ENCODE results near the gene RAB40B.

DNA sequence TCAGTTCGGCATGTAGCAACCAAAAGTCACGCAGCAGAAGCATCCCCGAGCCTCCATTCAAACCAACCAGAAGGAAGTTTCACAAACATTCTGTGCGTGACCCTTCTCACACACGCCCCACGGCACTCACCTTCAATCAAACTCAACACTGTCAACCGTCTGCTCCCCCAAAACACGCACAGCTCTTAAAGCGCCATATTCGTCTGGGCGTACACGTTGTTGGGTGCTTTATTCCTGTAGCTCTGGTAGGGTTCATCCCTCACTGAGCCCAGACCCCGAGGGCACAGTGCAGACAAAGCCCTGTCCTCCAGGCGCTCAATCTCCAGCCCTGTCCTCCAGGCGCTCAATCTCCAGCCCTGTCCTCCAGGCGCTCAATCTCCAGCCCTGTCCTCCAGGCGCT is 2.2 kb downstream of the RAB40B start:
- no peak for TF ChIP-seq ZNF512B (CRISPR knock-in tag; IDR thresholded peaks at IDR 0.05; ENCODE audit: borderline replicate concordance)
- no peak for TF ChIP-seq ZXDC (CRISPR knock-in tag; IDR thresholded peaks at IDR 0.05)
- no peak for TF ChIP-seq TEAD3 (CRISPR knock-in tag; optimal IDR thresholded peaks at IDR 0.05; ENCODE audit: borderline replicate concordance)
- no peak for TF ChIP-seq ZC3H4 (CRISPR knock-in tag; IDR thresholded peaks at IDR 0.05; ENCODE audit: borderline replicate concordance)
- no peak for TF ChIP-seq RORA (CRISPR knock-in tag; IDR thresholded peaks at IDR 0.05)
- TF ChIP-seq, protein P1, sequence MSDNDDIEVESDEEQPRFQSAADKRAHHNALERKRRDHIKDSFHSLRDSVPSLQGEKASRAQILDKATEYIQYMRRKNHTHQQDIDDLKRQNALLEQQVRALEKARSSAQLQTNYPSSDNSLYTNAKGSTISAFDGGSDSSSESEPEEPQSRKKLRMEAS (IDR thresholded peaks at IDR 0.05), result no peak
- no peak for TF ChIP-seq TCF12 (IDR thresholded peaks at IDR 0.05)
- no peak for TF ChIP-seq TCF12 (CRISPR knock-in tag; IDR thresholded peaks at IDR 0.05)
- TF ChIP-seq TAF1 (CRISPR knock-in tag; IDR thresholded peaks at IDR 0.05), result no peak
